ENCODE data around the gene CADM4. TPM values are rescaled to one million over a fixed set of nuclear protein-coding genes. Genes with fewer than 3 reads are reported as not detected.

CADM4 gene
- 4.3 and 5.6 TPM in 2 replicates for total RNA-seq

DNA sequence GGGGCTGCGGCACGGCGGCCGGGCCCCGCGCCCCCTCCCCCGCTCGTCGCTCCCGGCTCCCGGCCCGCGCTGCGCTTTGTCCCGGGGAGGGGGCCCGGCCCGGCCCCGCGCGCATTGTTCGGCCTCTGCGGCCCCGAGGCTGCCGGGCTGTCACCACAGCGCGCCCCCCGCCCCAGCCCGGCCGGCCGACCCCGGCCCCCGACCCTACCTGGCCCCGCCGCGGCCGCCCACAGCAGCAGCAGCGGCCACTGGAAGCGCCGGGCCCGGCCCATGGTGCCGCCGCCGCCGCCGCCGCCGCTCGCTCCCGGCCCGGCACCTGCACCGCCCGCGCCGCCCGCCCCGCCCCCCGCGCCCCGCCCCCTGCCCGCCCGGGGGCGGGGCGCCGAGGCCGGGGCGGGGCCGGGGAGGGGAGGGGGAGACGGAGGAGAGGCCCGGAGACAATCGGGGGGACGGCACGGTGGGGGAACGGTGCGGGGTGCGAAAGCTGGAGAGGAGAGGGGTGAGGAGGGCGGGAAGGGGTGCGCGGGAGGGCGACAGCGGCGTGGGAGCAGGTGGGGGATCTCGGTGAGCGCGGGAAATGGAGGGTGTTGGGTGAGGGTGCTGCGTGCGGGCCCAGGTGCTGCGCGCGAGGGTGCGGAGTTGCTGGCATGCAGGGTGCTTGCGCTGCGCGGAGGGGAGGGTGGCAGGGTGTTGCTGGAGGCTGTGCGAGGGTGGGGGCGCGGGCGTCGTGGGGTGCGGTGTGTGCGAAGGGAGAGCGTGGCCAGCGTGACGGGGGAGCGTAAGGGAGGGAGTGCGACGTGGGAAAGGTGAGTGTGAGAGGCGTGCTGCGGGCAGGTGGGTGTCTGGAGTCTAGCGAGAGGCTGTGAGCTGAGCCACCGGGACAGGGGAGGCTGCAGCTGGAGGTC lies at the start of gene CADM4:
CADM4 (minus strand) TSS at position 332 of the 905 bp plus-strand sequence; CDS start at position 272, 60 bp downstream.

GRCh38 chr19:43619262-43620060 lies 20.2 kb downstream of the CADM4 start, which contains the start of gene ZNF428:
ZNF428 (minus strand) TSS chr19:43619629; CDS start chr19:43614304, 5,325 bp downstream.

GRCh38 chr19:43611788-43612187 lies 27.9 kb downstream of the CADM4 start, which contains the start of gene SRRM5:
SRRM5 (plus strand) TSS chr19:43612088; CDS start chr19:43612122, 34 bp downstream.

DNA sequence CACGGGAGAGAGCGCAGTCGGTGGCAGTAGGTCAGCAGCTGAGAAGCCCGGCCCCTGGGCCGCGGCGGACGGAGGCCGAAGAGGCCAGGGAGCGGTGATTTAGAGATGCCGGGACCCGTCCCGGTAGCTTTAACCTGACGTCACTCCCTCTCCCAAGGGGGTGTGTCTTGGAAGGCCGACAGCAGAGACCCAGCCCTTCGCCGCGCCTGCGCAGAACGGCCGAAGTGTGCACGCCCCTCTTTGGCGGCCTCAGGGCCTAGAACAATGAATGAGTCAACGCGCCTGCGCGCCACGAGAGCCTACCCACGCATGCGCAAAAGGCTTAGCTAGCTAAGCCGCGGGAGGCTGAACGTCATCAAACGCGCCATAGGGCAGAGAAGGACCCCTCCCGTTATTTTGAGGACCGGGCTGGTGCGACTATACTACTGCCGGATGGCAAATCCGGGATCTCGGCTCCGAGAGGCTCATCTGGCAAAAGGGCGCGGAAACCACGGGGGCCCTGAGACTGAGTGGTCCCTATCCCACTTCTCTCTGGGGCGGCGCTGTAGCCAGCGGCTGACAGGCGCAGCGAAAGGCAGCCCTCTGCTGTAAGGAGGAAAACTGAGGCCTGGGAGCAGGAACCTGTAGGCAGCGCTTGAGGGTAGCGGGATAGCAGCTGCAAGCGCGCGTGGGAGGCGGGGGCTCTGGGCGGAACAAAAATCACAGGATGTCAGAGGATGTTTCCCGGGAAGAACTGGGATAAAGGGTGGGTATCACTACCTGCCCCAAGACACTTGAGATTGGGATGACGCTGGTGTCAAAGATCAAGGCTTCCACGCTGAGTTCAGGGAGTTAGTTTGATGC lies 43.4 kb downstream of the CADM4 start, which contains the start of the genes IRGQ and ZNF576:
IRGQ (minus strand) TSS at position 136 of the 843 bp plus-strand sequence. CDS start 796 bp downstream, outside the sequence.
ZNF576 (plus strand) TSS at position 597 of the 843 bp plus-strand sequence. CDS start 514 bp downstream, outside the sequence.

GRCh38 chr19:43575156-43575950 lies 64.3 kb downstream of the CADM4 start, which contains the start of the genes PINLYP and XRCC1:
PINLYP (plus strand) TSS chr19:43575801; CDS start chr19:43577192, 1,391 bp downstream.
XRCC1 (minus strand) TSS chr19:43575527; CDS start chr19:43575458, 69 bp downstream.

Other genes with a start within 250 kb of the CADM4 start
- not detected in 2 replicates for gene TEX101, start 225.0 kb downstream of the CADM4 start, total RNA-seq
- not detected in 2 replicates for gene LYPD3, start 174.2 kb downstream of the CADM4 start, total RNA-seq
- 12.1 and 17.5 TPM in 2 replicates for gene PHLDB3, start 135.1 kb downstream of the CADM4 start, total RNA-seq
- 55.6 and 78.9 TPM in 2 replicates for gene ETHE1, start 112.6 kb downstream of the CADM4 start, total RNA-seq
- 0.26 and 0.36 TPM in 2 replicates for gene ZNF575, start 106.7 kb downstream of the CADM4 start, total RNA-seq
- gene XRCC1, start 64.3 kb downstream of the CADM4 start, total RNA-seq: 10.9 and 15.0 TPM in 2 replicates
- gene PINLYP, start 64.0 kb downstream of the CADM4 start, total RNA-seq: 0.76 and 1.3 TPM in 2 replicates
- gene IRGQ, start 43.7 kb downstream of the CADM4 start, total RNA-seq: 20.1 and 29.3 TPM in 2 replicates
- 9.7 and 11.1 TPM in 2 replicates for gene ZNF576, start 43.3 kb downstream of the CADM4 start, total RNA-seq
- 0.03 TPM in 1 of 2 replicates, not detected in the other for gene SRRM5, start 27.8 kb downstream of the CADM4 start, total RNA-seq
- gene ZNF428, start 20.2 kb downstream of the CADM4 start, total RNA-seq: 28.0 and 29.2 TPM in 2 replicates
- 87.8 and 131 TPM in 2 replicates for gene PLAUR, start 30.3 kb upstream of the CADM4 start, total RNA-seq
- gene IRGC, start 76.2 kb upstream of the CADM4 start, total RNA-seq: not detected in 2 replicates
- gene SMG9, start 115.1 kb upstream of the CADM4 start, total RNA-seq: 11.3 and 23.8 TPM in 2 replicates
- gene KCNN4, start 141.1 kb upstream of the CADM4 start, total RNA-seq: 3.3 and 11.3 TPM in 2 replicates
- gene LYPD5, start 162.6 kb upstream of the CADM4 start, total RNA-seq: 1.4 and 2.1 TPM in 2 replicates
- gene ZNF283, start 187.5 kb upstream of the CADM4 start, total RNA-seq: 15.9 and 16.0 TPM in 2 replicates
- gene ZNF404, start 244.1 kb upstream of the CADM4 start, total RNA-seq: 4.3 and 4.9 TPM in 2 replicates

All from smooth muscle cell of the pulmonary artery (primary cell).